Stimulated activated naive CD4-positive, alpha-beta T cell treated with Interleukin-2 at 50 U/mL for 16 hours (primary cell): Measurements from ENCODE around the gene AASDH.
A peak's percentile ranks its signal among the peaks of the same experiment; 100 is the strongest.

Experiments
- DNase-seq: peaks from one replicate; lab custom pipeline; 2025; lab: John Stamatoyannopoulos, UW

AASDH gene

DNA sequence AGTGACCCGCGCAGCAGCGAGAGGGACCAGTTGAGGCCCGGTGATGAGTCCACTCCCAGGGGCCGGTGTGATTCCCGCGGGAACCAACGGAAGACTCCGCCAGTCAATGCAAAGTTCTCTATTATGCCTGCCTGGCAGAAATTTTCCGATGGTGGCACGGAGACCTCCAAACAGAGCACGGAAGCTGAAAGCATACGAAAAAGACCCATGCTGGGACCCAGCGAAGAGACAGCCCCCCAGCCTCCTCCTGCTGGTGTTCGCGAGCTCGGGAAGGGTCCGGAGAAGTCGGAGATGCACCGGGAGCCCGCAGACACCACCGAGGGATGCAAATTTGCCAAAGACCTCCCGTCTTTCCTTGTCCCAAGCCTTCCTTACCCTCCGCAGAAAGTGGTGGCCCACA, 71.7 kb downstream of the AASDH start:
- DNase-seq, result no peak

DNA sequence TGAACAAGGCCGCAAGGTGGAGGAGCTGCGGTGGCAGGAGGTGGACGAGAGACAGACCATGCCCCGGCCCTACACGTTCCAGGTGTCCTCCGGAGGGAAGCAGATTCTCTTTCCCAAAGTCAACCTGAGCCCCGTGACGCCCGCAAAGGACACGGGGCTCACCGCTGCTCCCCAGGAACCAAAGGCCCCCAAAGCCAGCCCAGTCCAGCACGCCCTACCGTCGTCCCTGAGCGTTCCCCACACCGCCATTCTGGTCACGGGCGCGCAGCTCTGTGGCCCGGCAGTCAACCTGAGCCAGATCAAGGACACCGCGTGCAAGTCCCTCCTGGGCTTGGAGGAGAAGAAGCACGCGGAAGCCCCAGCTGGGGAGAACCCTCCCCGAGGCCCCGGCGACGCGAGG, 72.2 kb downstream of the AASDH start:
- no peak for DNase-seq

DNA sequence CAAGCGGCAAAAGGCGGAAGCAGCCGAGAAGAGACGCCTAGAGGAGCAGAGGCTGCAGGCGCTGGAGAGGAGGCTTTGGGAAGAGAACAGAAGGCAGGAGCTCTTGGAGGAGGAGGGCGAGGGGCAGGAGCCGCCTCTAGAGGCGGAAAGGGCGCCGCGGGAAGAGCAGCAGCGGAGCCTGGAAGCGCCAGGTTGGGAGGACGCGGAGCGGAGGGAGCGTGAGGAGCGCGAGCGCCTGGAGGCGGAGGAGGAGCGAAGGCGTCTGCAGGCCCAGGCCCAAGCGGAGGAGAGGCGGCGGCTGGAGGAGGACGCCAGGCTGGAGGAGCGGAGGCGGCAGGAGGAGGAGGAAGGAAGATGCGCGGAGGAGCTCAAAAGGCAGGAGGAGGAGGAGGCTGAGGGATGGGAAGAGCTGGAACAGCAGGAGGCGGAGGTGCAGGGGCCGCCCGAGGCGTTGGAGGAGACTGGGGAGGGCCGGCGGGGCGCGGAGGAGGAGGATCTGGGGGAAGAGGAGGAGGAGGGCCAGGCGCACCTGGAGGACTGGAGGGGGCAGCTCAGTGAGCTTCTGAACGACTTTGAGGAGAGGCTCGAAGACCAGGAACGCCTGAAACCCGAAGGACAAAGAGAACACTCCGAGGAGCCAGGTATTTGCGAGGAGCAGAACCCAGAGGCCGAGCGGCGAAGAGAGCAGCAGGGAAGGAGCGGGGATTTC, 72.9 kb downstream of the AASDH start:
- DNase-seq, result no peak

DNA sequence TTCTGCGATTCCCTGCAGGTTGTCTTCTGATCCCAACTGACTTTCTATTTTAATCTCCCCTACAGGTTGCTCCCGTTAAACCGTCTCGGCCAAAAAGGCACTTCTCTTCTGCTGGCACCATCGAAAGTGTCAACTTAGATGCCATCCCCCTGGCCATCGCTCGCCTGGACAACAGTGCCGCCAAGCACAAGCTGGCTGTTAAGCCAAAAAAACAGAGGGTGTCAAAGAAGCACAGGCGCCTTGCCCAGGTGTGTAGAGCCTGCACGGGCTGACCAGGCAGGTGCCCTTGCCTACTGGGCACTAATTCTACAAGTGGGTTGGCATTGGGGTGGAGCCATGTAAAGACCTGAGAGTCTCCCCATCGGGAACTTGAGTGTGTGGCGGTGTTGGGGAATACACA, 74.2 kb downstream of the AASDH start:
- no peak for DNase-seq

DNA sequence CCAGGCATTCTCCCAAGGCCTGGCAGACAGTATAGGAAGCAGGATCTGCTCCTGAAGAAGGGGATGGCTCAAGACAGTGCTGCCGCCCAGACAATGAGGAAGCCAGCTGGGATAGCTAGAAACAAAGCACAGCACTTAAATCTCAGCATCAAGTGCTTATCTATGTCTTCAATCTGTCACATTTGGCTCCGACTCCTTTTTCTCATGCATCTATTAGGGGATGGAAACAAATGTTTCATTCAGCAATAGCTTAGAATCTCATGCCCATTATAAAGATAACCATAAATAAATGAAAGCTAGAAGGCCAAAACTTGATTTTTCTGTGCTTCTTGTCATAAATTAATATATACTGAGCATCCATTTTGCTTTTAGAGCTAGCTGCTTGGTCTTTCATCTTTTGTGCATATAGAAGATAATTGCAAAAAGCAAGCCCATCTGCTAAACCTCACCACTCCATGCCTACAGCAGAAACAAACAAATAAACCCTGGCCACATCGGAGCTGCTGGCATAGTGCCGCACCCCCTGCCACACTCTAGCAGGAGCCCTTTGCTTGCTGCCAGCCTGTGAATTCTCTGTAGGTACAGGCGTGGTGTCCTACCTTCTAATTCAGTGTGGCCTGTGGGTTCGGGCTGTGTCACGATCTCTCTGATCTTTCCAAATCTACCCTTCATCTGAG, 75.9 kb downstream of the AASDH start:
- no peak for DNase-seq

DNA sequence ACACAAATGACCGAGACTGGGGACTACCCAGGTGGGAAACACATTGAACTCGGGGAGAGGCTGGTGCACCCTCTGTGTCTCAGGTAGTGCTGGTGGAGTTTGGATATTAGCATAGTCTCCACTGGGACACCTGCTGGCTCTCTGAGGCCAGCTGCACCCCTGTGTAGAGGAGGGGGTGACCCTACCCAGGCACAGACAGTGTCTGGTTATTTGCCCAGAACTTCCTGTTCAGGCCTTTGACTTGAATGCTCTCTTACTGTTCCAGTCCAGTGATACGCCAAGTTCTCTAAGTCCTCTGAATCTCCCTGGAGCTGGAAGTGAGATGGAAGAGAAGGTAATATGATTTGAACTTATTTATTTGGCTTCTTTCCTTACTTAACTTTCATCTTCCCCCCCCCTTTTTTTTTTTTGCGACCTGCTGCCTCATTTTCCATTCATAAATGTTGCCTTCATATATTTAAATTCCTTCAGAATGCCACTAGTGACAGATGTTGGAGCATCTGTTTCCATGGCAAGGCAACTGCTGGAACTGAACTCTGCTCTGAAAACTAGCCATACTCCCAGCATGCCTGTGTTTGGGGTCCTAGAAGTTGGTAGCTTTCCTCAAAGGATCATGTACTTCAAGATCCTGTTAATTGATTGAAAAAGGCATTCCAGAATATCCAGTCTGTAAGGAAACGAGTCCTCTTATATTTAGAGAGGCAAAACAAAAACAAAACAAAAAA, 76.7 kb downstream of the AASDH start:
- DNase-seq, result no peak

DNA sequence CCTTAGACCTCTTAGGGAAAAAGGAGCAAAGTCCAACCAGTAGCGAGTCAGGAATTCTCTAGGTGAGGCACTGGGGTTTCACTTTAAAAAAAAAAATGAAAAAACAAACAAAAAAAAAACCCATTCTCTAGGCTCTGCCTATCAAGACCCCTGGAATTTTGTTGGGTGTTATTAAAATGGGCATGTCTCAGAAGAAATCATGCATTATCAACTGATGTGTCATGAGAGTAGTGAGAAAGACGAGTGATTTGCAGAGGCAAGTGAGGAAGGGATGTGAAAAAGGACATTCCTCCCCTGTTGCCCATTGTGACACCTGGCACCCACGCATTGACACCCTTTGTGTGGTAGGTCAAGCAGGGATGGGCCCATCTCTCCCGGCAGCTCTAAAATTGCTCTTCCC, 78.9 kb downstream of the AASDH start:
- DNase-seq, result no peak

DNA sequence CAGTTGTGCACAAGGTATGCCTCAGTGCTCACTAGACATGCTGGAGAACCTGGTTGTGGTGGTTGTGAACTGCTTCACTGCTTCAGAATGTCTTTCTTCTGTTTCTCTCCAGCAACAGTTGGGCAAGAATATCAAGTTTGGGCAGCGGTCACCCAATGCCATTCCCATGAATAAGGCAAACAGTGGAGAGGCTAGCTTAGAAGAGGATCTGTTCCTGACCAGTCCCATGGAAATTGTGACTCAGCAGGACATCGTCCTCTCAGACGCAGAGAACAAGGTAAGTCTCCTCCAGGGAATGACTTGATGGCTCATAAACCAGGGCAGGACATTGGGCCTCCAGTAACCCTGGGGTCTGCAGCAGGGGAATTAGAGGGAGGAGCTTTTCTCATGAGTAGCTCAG, 79.9 kb downstream of the AASDH start:
- no peak for DNase-seq

DNA sequence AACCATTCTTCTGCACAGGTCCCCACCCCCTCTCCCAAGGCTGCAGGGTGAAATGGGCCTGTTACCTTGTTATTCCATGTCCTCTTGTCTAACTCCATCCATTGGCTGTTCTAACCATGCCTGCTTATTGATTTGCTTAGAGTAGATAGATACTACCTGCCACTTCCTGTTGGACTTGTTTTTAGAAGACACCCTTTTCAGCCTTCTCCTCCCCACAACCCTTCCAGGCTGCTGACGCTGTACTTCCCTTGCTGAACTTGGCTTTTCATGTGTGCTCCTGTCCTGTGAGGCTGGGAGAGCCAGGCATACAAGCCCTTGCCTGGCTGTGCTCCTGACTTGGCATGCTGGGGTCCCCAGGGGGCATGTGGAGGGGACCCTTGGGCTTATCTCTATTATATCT, 81.9 kb downstream of the AASDH start:
- DNase-seq, result no peak

DNA sequence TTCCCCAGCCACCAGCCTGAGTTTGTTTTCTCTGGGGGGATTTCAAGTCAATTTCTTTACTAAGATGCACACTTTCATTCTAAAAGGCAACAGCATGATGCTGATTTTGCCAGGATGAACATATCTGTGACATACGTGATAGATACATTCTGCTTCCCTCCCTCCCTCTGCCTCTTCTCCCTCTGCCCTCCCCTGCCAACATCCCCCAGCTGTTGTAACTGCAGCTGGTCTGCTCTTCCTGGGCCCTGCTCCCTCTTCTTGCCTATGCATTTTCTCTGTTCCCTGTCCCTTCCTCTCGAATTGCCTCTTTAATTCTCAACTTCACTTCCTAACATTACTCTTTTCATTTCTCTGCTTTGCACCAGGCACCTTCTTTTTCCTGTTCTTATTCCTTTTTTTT, 83.4 kb downstream of the AASDH start:
- DNase-seq, result no peak

DNA sequence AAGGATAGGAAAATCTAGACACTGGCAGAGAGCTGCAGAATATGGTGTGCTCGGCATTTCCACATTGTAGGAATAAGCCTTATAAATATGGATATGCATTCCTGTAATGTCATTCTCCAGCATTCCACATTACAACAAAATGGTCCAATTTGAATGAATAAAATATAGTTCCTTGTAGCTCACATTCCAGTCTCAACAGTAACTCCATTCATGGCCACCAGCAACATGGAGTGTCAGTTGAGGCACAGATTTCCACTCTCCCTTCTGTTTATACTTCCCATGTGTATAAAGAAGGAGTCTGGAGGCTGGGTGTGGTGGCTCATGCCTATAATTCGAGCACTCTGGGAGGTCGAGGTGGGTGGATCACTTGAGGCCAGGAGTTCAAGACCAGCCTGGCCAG, 84.5 kb downstream of the AASDH start:
- no peak for DNase-seq

DNA sequence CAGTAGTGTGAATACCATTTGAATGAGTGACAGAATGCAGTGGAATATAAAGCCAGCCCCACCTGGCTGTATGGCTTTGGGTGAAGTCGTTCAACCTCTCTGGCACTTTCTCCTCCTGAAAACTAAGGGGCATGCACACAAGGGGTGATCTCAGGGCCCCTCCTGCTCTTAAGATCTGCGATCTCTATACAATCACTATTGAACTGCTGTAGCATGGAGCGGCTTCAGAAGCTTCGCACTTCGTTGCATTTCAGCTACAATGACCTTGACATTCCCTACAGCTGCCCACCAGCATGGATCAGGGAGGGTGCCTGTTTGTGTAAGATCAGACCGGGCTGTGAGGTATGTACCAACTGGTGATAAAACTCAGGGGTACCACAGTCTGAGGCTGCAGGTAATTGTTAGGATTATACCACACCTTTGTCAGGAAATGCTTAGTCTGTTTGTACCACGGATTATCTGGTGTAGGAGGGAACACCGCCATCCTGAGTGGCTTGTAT, 85.2 kb downstream of the AASDH start:
- DNase-seq, result no peak

DNA sequence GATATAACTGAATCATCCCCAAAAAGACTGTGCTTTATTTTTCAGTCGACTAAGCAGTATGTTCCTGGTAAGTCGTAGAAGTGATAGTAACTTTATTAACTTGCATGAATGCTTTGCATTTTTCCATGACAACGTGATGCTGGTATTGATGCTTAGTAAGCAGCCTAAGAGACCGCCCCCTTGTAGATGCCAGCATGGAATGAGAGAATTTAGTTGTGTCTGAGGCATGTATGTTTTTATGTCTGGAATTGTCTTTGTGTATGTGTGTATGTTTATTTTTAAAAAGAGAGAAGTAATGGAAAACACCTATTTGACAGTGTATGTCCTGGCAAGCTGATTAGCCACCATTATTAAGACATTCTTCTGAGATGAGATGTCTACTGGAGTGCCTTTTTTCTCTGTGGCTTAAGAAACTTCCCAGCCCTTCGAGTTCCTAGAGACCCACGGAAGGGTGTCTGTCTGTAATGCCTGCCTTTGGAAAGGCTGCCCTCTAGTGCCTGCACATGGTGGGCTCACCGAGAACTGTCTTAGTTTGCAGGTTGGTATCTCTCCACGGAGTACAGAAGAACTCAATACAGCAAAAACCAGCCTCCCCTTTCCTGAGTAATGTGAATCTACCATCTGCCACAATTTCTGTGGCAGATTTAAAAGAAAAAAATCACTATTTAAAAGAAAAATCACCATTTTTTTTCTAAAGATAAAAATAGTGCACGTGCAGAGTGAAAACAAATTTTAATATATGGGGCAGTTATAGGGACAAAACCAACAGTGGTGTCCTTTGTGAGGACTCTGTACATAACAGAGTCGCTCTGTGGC, 85.9 kb downstream of the AASDH start:
- peak; percentile 50 for DNase-seq

DNA sequence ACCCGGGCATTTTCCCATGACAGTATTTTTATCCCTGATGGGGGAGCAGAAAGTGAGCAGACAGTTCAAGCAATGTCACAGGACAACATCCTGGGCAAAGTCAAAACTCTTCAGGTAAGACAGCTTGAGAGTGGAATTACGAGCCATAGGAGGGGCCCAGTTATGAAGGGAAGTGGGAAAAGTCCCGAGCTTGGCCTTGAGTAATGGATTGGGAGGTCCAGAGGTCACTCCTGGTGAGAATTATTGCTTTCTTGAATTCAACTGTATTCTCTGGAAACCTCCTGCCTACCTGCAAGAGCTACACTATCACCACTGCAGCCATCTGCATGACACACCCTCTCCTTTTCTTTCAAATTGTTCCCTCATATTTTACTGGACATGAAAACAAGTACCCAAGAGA, 89.1 kb downstream of the AASDH start:
- DNase-seq, result no peak

DNA sequence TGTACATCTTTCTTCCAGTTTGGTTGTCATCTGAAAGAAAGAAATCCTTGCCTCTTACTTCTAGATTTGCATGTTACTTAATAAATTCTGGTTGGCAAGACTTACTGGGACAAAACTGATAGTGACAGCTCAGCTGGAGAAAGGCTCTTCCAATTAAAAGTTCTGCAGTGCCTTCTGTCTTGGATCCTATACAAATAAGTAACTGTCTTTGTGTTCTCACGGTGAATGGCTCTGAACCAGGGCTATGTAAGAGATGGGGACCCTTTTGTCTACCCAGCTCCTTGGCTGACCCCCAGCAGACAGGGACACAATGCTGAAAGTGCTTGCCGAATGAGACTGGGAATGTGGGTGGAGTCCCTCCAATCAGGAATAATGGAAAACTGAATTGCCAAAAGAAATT, 89.5 kb downstream of the AASDH start:
- no peak for DNase-seq

DNA sequence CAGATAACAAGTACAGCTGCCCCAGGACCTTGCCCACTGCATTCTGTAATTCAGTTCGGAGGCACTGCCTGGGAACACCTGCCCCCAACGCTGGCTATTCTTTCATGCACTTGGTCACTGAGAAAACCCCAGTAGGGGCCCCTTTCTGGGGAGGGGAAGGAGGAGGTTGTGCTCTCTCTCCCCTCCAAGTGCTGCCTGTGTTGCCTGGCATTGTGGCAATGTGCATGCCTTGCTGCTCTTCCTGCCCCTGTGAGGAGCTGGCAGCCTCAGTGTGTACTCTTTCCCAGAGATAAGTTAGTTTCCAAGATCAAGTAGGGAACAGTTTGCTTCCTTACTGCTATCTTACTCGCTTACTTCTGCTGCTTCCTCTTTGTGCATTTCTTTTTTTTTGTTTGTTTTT, 90.8 kb downstream of the AASDH start:
- DNase-seq, result no peak

DNA sequence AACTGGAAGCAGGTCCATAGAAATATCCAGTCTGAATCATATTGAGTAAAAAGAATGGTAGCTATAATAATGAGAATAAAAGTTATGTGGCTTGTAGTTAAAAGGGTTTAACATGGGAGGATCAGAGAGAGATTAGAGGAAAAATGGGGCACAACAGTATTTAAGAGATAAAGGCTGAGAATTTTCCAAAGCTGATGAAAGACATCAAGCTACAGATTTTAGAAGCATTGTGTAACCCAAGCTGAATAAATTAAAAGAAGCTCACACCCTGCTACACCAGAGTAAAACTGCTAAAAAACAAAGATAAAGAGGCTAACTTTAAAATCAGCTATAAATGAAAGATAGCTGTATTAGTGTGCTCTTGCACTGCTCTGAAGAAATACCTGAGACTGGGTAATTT, 94.2 kb downstream of the AASDH start:
- no peak for DNase-seq

DNA sequence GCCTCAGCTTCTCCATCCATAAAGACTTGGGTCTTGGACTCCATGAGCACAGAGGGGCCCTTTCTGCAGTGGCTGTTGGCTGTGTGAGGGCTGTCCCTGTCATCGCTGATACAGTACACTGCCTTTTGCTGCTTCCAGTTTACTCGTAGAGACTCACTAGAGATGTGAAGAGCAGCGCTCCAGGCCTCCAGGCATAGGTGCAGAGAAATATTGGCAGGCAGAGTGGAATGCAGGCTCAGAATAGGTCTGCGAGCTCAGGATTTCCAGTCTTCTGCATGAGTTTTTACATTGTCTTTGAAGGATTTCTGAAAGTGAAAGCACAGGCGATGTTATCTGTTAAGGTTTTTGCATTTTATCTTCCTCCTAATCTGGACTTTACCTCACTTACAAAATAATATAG, 97.4 kb downstream of the AASDH start:
- no peak for DNase-seq

DNA sequence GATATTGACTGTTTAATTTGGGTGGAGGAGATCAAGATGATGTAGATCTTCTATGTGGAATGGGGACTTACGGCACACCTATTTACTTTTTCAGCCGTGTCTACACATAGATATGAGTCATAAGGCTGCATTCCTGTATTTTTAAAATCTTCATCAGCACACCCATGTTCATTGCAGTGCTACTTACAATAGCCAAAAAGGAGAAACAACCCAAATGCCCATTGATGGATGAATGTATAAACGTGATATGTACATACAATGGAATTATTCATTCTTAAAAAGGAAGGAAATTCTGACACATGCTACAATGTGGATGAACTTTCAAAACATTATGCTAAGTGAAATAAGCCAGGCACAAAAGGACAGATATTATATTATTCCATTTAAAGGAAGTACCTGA, 98.6 kb downstream of the AASDH start:
- DNase-seq, result no peak
